Thymus (tissue), 11 donors: Measurements from ENCODE around the gene PCSK4. TPM values are rescaled to one million over a fixed set of nuclear protein-coding genes. Genes with fewer than 3 reads are reported as not detected.

Experiments used
- DNase-seq, 9 donors: peaks; one replicate each; pipeline ENCODE4 v3.0.0-alpha.2; 2013; ENCODE audit warnings: low spot score in 9 of 9, low read depth in 6 of 9, missing footprints in 1 of 9
- H3K27ac ChIP-seq, 2 donors: one replicate each; pipeline ENCODE4 v1.5.1; 2013; ENCODE audit warnings: control low read depth in 1 of 2, low read depth in 1 of 2, low read length in 1 of 2, mild to moderate bottlenecking in 1 of 2, moderate library complexity in 1 of 2
- H3K27me3 ChIP-seq, 2 donors: one replicate each; pipeline ENCODE4 v1.5.1; 2013; ENCODE audit warnings: low read length in 1 of 2; ENCODE audit not compliant: control insufficient read depth in 2 of 2, insufficient read depth in 1 of 2
- H3K36me3 ChIP-seq, 2 donors: one replicate each; pipeline ENCODE4 v1.5.1; 2013; ENCODE audit warnings: low read length in 1 of 2, mild to moderate bottlenecking in 1 of 2, moderate library complexity in 1 of 2; ENCODE audit not compliant: control insufficient read depth in 2 of 2, insufficient read depth in 2 of 2
- H3K4me1 ChIP-seq, 2 donors: one replicate each; pipeline ENCODE4 v1.5.1; 2013; ENCODE audit warnings: low read length in 2 of 2; ENCODE audit not compliant: control insufficient read depth in 2 of 2, insufficient read depth in 2 of 2
- H3K4me3 ChIP-seq, 2 donors: one replicate each; pipeline ENCODE4 v1.5.1; 2013; ENCODE audit warnings: low read length in 2 of 2, control low read depth in 1 of 2, mild to moderate bottlenecking in 1 of 2
- H3K9me3 ChIP-seq, 2 donors: one replicate each; pipeline ENCODE4 v1.5.1; 2013; ENCODE audit warnings: low read length in 1 of 2, mild to moderate bottlenecking in 1 of 2; ENCODE audit not compliant: control insufficient read depth in 2 of 2, insufficient read depth in 1 of 2
- WGBS: extraction: QIAGEN DNeasy Blood & Tissue Kit; methylation state at CpG from one replicate; pipeline ENCODE4 v1.1.7; 2013; 5-methylcytosine and 5-hydroxymethylcytosine counted together
- polyA plus RNA-seq: library from polyadenylated mRNA; stranded (reverse); fragments of 200-250 nt; gene quantifications from one replicate; pipeline ENCODE4 v1.2.3, GENCODE V29; 2013
- total RNA-seq: library from RNA; stranded (reverse); fragments of 120-200 nt; gene quantifications from one replicate; pipeline ENCODE4 v1.2.4, GENCODE V29; 2013
- donor health status: healthy.

Gene PCSK4
- total and polyA plus RNA-seq, 2 donors = 4.9 to 11.5 TPM

GRCh38 chr19:1434040-1434366 lies 56.1 kb downstream of the PCSK4 start:
- H3K9me3 ChIP-seq = no peaks in the 10 kb centered on the region
- 96% methylated on average over 17 of the region's 17 CpGs for WGBS
- no peak overlapping the region for H3K4me3 ChIP-seq
- peaks cover 54 to 59% of the 10 kb centered on the region in 2 donors for H3K36me3 ChIP-seq
- DNase-seq = no peak
- H3K27me3 ChIP-seq = no peaks in the 10 kb centered on the region
- H3K27ac ChIP-seq = no peak overlapping the region
- H3K4me1 ChIP-seq = peaks cover 0 to 4% of the 10 kb centered on the region in 2 donors

- no peaks in the 10 kb centered on the region for H3K27me3 ChIP-seq
- no peaks in the 10 kb centered on the region for H3K9me3 ChIP-seq
- H3K36me3 ChIP-seq = peaks cover 60 to 65% of the 10 kb centered on the region in 2 donors
- H3K27ac ChIP-seq = no peak overlapping the region
- 97% methylated on average over 47 of the region's 47 CpGs for WGBS
- no peak for DNase-seq
- peaks cover 0 to 3% of the 10 kb centered on the region in 2 donors for H3K4me1 ChIP-seq
- H3K4me3 ChIP-seq = no peak overlapping the region
These were observed 56.8 kb downstream of the PCSK4 start for GRCh38 chr19:1433119-1434039.

GRCh38 chr19:1432507-1432887 lies 57.7 kb downstream of the PCSK4 start:
- Histone ChIP-seq H3K27me3 (no peaks in the 10 kb centered on the region), H3K9me3 (no peaks in the 10 kb centered on the region), H3K27ac (no peak overlapping the region), H3K36me3 (peaks cover 62 to 74% of the 10 kb centered on the region in 2 donors), H3K4me1 (no peaks in the 10 kb centered on the region), H3K4me3 (no peak overlapping the region)
- WGBS = 98% methylated on average over 16 of the region's 16 CpGs
- DNase-seq = no peak

- no peak overlapping the region for H3K4me3 ChIP-seq
- H3K9me3 ChIP-seq = no peaks in the 10 kb centered on the region
- no peak overlapping the region for H3K27ac ChIP-seq
- 98% methylated on average over 24 of the region's 24 CpGs for WGBS
- peaks cover 68 to 79% of the 10 kb centered on the region in 2 donors for H3K36me3 ChIP-seq
- no peak for DNase-seq
- H3K4me1 ChIP-seq = no peaks in the 10 kb centered on the region
- H3K27me3 ChIP-seq = no peaks in the 10 kb centered on the region
These were observed 58.2 kb downstream of the PCSK4 start for GRCh38 chr19:1431759-1432506.

Other genes starting within 250 kb of the PCSK4 start
- 47.6 TPM for gene ATP5F1D, start 248.6 kb downstream of the PCSK4 start, total RNA-seq
- gene ATP5F1D, start 248.6 kb downstream of the PCSK4 start, polyA plus RNA-seq = 150 TPM
- gene MIDN, start 241.8 kb downstream of the PCSK4 start, total RNA-seq = 8.7 TPM
- gene MIDN, start 241.8 kb downstream of the PCSK4 start, polyA plus RNA-seq = 55.1 TPM
- gene CIRBP, start 221.0 kb downstream of the PCSK4 start, total RNA-seq = 229 TPM
- 693 TPM for gene CIRBP, start 221.0 kb downstream of the PCSK4 start, polyA plus RNA-seq
- 29.2 TPM for gene FAM174C, start 214.8 kb downstream of the PCSK4 start, total RNA-seq
- gene FAM174C, start 214.8 kb downstream of the PCSK4 start, polyA plus RNA-seq = 62.2 TPM
- gene EFNA2, start 204.5 kb downstream of the PCSK4 start, total RNA-seq = 0.09 TPM
- gene EFNA2, start 204.5 kb downstream of the PCSK4 start, polyA plus RNA-seq = 0.21 TPM
- 86.7 TPM for gene NDUFS7, start 106.4 kb downstream of the PCSK4 start, total RNA-seq
- 61.8 TPM for gene NDUFS7, start 106.4 kb downstream of the PCSK4 start, polyA plus RNA-seq
- 27.7 TPM for gene GAMT, start 88.8 kb downstream of the PCSK4 start, total RNA-seq
- 19.1 TPM for gene GAMT, start 88.8 kb downstream of the PCSK4 start, polyA plus RNA-seq
- 67.8 TPM for gene DAZAP1, start 82.8 kb downstream of the PCSK4 start, total RNA-seq
- 112 TPM for gene DAZAP1, start 82.8 kb downstream of the PCSK4 start, polyA plus RNA-seq
- gene RPS15, start 52.0 kb downstream of the PCSK4 start, total RNA-seq = 789 TPM
- 3,095 TPM for gene RPS15, start 52.0 kb downstream of the PCSK4 start, polyA plus RNA-seq
- gene APC2, start 40.2 kb downstream of the PCSK4 start, total RNA-seq = 0.05 TPM
- gene APC2, start 40.2 kb downstream of the PCSK4 start, polyA plus RNA-seq = 0.11 TPM
- 22.8 TPM for gene C19orf25, start 11.1 kb downstream of the PCSK4 start, total RNA-seq
- 38.1 TPM for gene C19orf25, start 11.1 kb downstream of the PCSK4 start, polyA plus RNA-seq
- 0.66 TPM for gene REEP6, start 831 bp upstream of the PCSK4 start, total RNA-seq
- 1.9 TPM for gene REEP6, start 831 bp upstream of the PCSK4 start, polyA plus RNA-seq
- gene ADAMTSL5, start 22.7 kb upstream of the PCSK4 start, total RNA-seq = 0.05 TPM
- 0.21 TPM for gene ADAMTSL5, start 22.7 kb upstream of the PCSK4 start, polyA plus RNA-seq
- gene PLK5, start 33.7 kb upstream of the PCSK4 start, total RNA-seq = 0.09 TPM
- 0.25 TPM for gene PLK5, start 33.7 kb upstream of the PCSK4 start, polyA plus RNA-seq
- gene MEX3D, start 78.0 kb upstream of the PCSK4 start, total RNA-seq = 13.0 TPM
- 5.4 TPM for gene MEX3D, start 78.0 kb upstream of the PCSK4 start, polyA plus RNA-seq
- gene MBD3, start 102.5 kb upstream of the PCSK4 start, total RNA-seq = 64.8 TPM
- 99.9 TPM for gene MBD3, start 102.5 kb upstream of the PCSK4 start, polyA plus RNA-seq
- gene UQCR11, start 115.1 kb upstream of the PCSK4 start, total RNA-seq = 167 TPM
- gene UQCR11, start 115.1 kb upstream of the PCSK4 start, polyA plus RNA-seq = 108 TPM
- 76.0 TPM for gene TCF3, start 162.3 kb upstream of the PCSK4 start, total RNA-seq
- gene TCF3, start 162.3 kb upstream of the PCSK4 start, polyA plus RNA-seq = 81.2 TPM